RWPE2 (cell line): ENCODE measurements around the gene SMYD1.

Experiments
- ATAC-seq: fragments of 200-7000 bp; cut with Tn5 transposase; 3 replicates; pipeline ENCODE4 v1.9.1; 2021; ENCODE audit warnings: low read depth
- DNase-seq: peaks from one replicate; pipeline ENCODE4 v3.0.0-alpha.2; 2020; ENCODE audit warnings: low spot score
- H3K27ac ChIP-seq: fragments of 450-650 bp; 2 replicates; pipeline ENCODE4 v1.5.1; 2017; ENCODE audit warnings: mild to moderate bottlenecking; ENCODE audit not compliant: poor library complexity, severe bottlenecking
- H3K27me3 ChIP-seq: fragments of 250-450 bp; sonication (Bioruptor Pico); 2 replicates; pipeline ENCODE4 v1.5.1; 2021; ENCODE audit warnings: mild to moderate bottlenecking, moderate library complexity; ENCODE audit not compliant: insufficient read depth, poor library complexity, severe bottlenecking
- H3K36me3 ChIP-seq: fragments of 250-450 bp; sonication (Bioruptor Pico); 2 replicates; pipeline ENCODE4 v1.5.1; 2020; ENCODE audit warnings: low read depth, mild to moderate bottlenecking, moderate library complexity
- H3K4me1 ChIP-seq: fragments of 250-450 bp; sonication (Bioruptor Pico); 2 replicates; pipeline ENCODE4 v1.5.1; 2021; ENCODE audit warnings: mild to moderate bottlenecking, moderate library complexity; ENCODE audit not compliant: insufficient read depth, poor library complexity, severe bottlenecking
- H3K4me3 ChIP-seq: fragments of 250-450 bp; sonication (Bioruptor Pico); 2 replicates; pipeline ENCODE4 v1.5.1; 2021; ENCODE audit warnings: mild to moderate bottlenecking, moderate library complexity; ENCODE audit not compliant: severe bottlenecking
- H3K9me3 ChIP-seq: fragments of 250-450 bp; sonication (Bioruptor Pico); 2 replicates; pipeline ENCODE4 v1.5.1; 2021; ENCODE audit warnings: mild to moderate bottlenecking, moderate library complexity; ENCODE audit not compliant: severe bottlenecking
- TF ChIP-seq, protein P1 (sequence below): fragments of 450-650 bp; IDR thresholded peaks from one replicate; pipeline ENCODE4 v1.5.1; 2017; ENCODE audit warnings: mild to moderate bottlenecking, moderate library complexity; ENCODE audit not compliant: poor library complexity, severe bottlenecking

Gene SMYD1

GRCh38 chr2:88114889-88115288 lies 47.3 kb downstream of the SMYD1 start:
- no peaks in the 10 kb centered on the region for H3K36me3 ChIP-seq
- no peak overlapping the region for H3K4me3 ChIP-seq
- ATAC-seq (no peak), DNase-seq (no peak)
- peaks cover 7% of the 10 kb centered on the region for H3K27me3 ChIP-seq
- no peaks in the 10 kb centered on the region for H3K9me3 ChIP-seq
- no peak overlapping the region for H3K27ac ChIP-seq
- H3K4me1 ChIP-seq, result no peaks in the 10 kb centered on the region
- TF ChIP-seq, protein P1, sequence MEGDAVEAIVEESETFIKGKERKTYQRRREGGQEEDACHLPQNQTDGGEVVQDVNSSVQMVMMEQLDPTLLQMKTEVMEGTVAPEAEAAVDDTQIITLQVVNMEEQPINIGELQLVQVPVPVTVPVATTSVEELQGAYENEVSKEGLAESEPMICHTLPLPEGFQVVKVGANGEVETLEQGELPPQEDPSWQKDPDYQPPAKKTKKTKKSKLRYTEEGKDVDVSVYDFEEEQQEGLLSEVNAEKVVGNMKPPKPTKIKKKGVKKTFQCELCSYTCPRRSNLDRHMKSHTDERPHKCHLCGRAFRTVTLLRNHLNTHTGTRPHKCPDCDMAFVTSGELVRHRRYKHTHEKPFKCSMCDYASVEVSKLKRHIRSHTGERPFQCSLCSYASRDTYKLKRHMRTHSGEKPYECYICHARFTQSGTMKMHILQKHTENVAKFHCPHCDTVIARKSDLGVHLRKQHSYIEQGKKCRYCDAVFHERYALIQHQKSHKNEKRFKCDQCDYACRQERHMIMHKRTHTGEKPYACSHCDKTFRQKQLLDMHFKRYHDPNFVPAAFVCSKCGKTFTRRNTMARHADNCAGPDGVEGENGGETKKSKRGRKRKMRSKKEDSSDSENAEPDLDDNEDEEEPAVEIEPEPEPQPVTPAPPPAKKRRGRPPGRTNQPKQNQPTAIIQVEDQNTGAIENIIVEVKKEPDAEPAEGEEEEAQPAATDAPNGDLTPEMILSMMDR, result no peak

GRCh38 chr2:88115825-88116518 lies 48.3 kb downstream of the SMYD1 start:
- Histone ChIP-seq H3K9me3 (no peaks in the 10 kb centered on the region), H3K4me3 (no peak overlapping the region), H3K27me3 (peaks cover 7% of the 10 kb centered on the region), H3K27ac (no peak overlapping the region), H3K4me1 (no peaks in the 10 kb centered on the region), H3K36me3 (no peaks in the 10 kb centered on the region)
- TF ChIP-seq, protein P1, result no peak
- DNase-seq (no peak), ATAC-seq (no peak)

DNA sequence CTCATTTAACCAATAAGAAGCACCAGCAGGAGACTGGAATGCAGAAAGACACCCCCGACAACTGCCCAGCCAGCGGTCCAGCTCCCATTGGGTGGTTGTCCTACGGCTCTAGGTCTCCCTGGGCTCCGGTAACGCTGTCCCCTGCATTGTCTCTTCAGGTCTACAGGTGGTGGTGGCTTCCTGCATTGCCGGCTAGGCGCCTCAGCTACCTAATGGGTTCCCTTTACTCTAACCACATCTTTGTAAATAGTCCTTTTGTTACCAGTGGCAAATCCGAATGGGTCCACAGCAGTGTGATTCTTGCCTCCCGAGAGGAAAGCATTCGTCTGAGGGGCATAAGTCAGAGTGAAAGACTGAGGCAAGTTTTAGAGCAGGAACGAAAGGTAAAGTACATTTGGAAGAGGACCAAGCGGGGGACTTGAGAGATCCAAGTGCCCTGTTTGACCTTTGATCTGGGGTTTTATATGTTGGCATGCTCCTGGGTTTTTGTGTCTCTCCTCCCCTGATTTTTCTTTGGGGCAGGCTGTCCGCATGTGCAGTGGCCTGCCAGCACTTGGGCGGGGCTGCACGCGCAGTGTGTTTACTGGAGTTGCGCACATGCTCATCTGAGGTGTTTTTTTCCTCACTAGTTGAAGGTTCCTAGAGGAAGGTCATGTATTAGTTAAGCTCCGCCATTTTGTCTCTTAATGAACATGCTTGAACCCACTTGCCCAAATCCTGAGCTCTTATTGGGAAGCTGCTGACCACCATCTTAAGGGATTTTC lies 49.2 kb downstream of the SMYD1 start:
- H3K36me3 ChIP-seq, result no peaks in the 10 kb centered on the region
- peaks cover 7% of the 10 kb centered on the region for H3K27me3 ChIP-seq
- TF ChIP-seq, protein P1, result no peak
- no peak overlapping the region for H3K4me3 ChIP-seq
- ATAC-seq, result no peak
- H3K9me3 ChIP-seq, result no peaks in the 10 kb centered on the region
- H3K27ac ChIP-seq, result no peak overlapping the region
- DNase-seq, result no peak
- H3K4me1 ChIP-seq, result no peaks in the 10 kb centered on the region

DNA sequence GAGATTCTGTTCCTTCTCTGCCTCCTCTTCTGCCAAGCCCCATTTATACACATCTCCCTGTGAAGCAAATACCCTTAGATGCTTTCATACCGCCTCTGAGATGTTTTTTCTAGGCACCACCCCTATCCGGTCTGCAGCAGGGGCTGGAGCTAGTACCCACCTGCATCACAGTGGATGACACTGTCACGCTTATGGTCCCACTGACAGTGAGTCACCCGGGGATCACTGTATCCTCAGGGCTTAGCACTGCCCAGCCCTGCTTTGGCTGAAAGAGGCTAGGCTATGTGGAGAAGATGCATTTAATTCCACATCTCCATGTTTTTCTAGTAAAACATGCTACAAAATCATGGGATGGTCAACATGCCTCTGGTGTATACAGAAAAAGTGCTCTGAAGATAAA lies 50.3 kb downstream of the SMYD1 start:
- ATAC-seq, result no peak
- TF ChIP-seq, protein P1, result no peak

DNA sequence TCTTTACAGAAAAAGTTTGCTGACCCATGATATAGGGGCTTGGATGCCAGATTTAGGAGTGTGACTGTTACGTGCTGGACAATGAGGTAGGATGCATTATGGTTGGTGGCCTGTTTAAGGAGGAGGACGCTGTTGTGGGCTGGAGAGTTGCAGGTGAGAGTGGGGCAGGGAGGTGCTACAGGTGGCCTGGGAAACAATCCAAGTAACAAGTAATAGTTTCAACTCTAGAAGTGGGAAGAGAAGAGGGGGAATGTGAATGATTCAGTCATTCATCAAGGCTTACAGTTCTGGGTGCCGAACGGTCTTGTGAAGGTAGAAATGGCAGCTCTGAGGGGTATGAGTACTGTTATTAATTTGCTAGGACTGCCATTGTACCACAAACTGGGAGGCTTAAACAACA lies 54.1 kb downstream of the SMYD1 start:
- DNase-seq, result no peak
- Histone ChIP-seq H3K27ac (no peak overlapping the region), H3K36me3 (no peaks in the 10 kb centered on the region), H3K4me3 (no peak overlapping the region), H3K27me3 (peaks cover 7% of the 10 kb centered on the region), H3K9me3 (no peaks in the 10 kb centered on the region), H3K4me1 (no peaks in the 10 kb centered on the region)
- no peak for ATAC-seq
- TF ChIP-seq, protein P1, result no peak

More for the DNA sequence above, 50.3 kb downstream of the SMYD1 start:
- no peaks in the 10 kb centered on the region for H3K36me3 ChIP-seq
- H3K9me3 ChIP-seq, result no peaks in the 10 kb centered on the region
- no peak overlapping the region for H3K27ac ChIP-seq
- no peaks in the 10 kb centered on the region for H3K4me1 ChIP-seq
- no peak overlapping the region for H3K4me3 ChIP-seq
- H3K27me3 ChIP-seq, result peaks cover 7% of the 10 kb centered on the region
- no peak for DNase-seq
